Measurements from ENCODE around the gene DNAJB9.
A peak's percentile ranks its signal among the peaks of the same experiment; 100 is the strongest.

DNAJB9 gene

DNA sequence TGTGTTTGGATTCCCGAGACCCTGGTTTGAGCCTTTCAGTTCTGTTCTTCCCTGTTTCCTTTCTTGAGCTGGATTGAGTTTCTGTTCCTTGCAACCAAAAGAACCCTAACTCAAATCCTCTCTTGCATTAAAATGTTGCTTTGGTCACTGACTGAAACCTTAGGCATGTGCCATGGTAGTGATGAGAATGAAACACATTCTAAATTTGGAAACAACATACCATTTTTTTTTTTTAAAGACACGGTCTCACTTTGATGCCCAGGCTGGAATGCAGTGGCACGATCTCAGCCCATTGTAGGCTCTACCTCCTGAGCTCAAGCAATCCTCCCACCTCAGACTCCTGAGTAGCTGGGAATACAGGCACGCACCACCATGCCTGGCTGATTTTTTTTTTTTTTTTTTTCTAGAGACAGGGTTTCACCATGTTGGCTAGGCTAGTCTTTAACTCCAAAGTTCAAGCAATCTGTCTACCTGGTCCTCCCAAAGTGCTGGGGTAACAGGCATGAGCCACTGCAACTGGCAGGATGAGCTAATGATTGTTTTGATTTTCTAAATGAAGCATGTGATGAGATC, 8.5 kb upstream of the DNAJB9 start:
- no peak overlapping the region for H2BK15ac ChIP-seq (ENCODE audit: low read depth, poor library complexity, severe bottlenecking)
- no peak overlapping the region for H3K4ac ChIP-seq (ENCODE audit: low read depth in 1 of 2, low read length in 2 of 2)
- H4K91ac ChIP-seq (ENCODE audit: low read length): peak overlapping the region; percentile 50
- no peak overlapping the region for H2AFZ ChIP-seq (ENCODE audit: low read depth, low read length)
- no peak overlapping the region for H2BK5ac ChIP-seq (ENCODE audit: low read depth, low read length, poor library complexity, severe bottlenecking)
- H3K4me1 ChIP-seq (ENCODE audit: control insufficient read depth, insufficient read depth, low read depth, low read length): peaks cover 2% of the 10 kb centered on the region
- peaks cover 5% of the 10 kb centered on the region for H3K79me1 ChIP-seq (replicated peaks; ENCODE audit: low read length, poor library complexity, severe bottlenecking)
- H2AK5ac ChIP-seq (ENCODE audit: low read length, severe bottlenecking): no peak overlapping the region
- H3K27ac ChIP-seq (ENCODE audit: low read length, poor library complexity, severe bottlenecking): peak overlapping the region; percentile 14
- 90% methylated on average over 4 of the region's 4 CpGs for WGBS
- no peak overlapping the region for H3K14ac ChIP-seq (ENCODE audit: low read length in 2 of 2)
- DNase-seq: peak; percentile 15
- H4K8ac ChIP-seq (ENCODE audit: low read length): no peak overlapping the region
- no peak overlapping the region for H2BK120ac ChIP-seq (ENCODE audit: low read depth, low read length)
- H3K4me2 ChIP-seq (ENCODE audit: low read length, poor library complexity, severe bottlenecking): peak overlapping the region; percentile 22
- peaks cover 13% of the 10 kb centered on the region for H3K9me3 ChIP-seq (ENCODE audit: control insufficient read depth, low read length)
- no peak overlapping the region for H3K23ac ChIP-seq (ENCODE audit: low read length in 2 of 2)
- H3K36me3 ChIP-seq (ENCODE audit: control insufficient read depth in 1 of 2, insufficient read depth in 2 of 2, low read depth in 1 of 2, low read length in 2 of 2): peaks cover 2 to 21% of the 10 kb centered on the region in 2 experiments
- H3K9ac ChIP-seq (ENCODE audit: low read length): no peak overlapping the region
- no peak overlapping the region for H2BK12ac ChIP-seq (ENCODE audit: low read length in 2 of 2)
- no peaks in the 10 kb centered on the region for H3K27me3 ChIP-seq (ENCODE audit: control insufficient read depth in 1 of 2, insufficient read depth in 1 of 2, low read length in 2 of 2)
- no peak overlapping the region for H3K4me3 ChIP-seq (ENCODE audit: insufficient read depth in 1 of 2, low read depth in 1 of 2, low read length in 2 of 2)
- H3K18ac ChIP-seq (ENCODE audit: low read depth in 1 of 2, low read length in 2 of 2): no peak overlapping the region

DNA sequence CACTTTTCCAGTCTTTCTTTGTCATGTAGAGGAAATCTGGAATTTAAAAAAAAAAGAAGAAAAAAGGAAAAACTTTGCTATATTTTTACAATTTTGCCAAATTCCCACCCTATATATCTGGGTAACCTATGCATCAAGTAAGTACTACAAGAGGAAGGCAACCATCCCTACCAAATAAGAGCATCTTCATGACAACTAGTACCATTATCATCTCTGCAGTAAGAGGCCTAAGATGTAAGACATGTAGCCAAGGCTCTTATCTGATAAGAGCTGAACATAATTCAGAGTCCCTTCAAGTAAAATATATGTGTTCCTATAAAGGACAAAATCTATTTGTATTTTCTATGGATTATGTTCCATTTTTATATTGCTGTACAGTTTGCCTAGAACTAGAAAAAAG, 3.7 kb upstream of the DNAJB9 start:
- H2AFZ ChIP-seq (ENCODE audit: low read depth, low read length): no peak overlapping the region
- no peak overlapping the region for H4K91ac ChIP-seq (ENCODE audit: low read length)
- no peak overlapping the region for H2AK5ac ChIP-seq (ENCODE audit: low read length, severe bottlenecking)
- no peaks in the 10 kb centered on the region for H3K9me3 ChIP-seq (ENCODE audit: control insufficient read depth, low read length)
- H3K27ac ChIP-seq (ENCODE audit: low read length, poor library complexity, severe bottlenecking): no peak overlapping the region
- H3K4me3 ChIP-seq (ENCODE audit: insufficient read depth in 1 of 2, low read depth in 1 of 2, low read length in 2 of 2): no peak overlapping the region
- no peak overlapping the region for H2BK15ac ChIP-seq (ENCODE audit: low read depth, poor library complexity, severe bottlenecking)
- H4K8ac ChIP-seq (ENCODE audit: low read length): no peak overlapping the region
- no peak overlapping the region for H3K4me2 ChIP-seq (ENCODE audit: low read length, poor library complexity, severe bottlenecking)
- no peak overlapping the region for H3K23ac ChIP-seq (ENCODE audit: low read length in 2 of 2)
- H3K14ac ChIP-seq (ENCODE audit: low read length in 2 of 2): no peak overlapping the region
- no peaks in the 10 kb centered on the region for H3K27me3 ChIP-seq (ENCODE audit: control insufficient read depth in 1 of 2, insufficient read depth in 1 of 2, low read length in 2 of 2)
- no peak overlapping the region for H3K4ac ChIP-seq (ENCODE audit: low read depth in 1 of 2, low read length in 2 of 2)
- DNase-seq: no peak
- H2BK12ac ChIP-seq (ENCODE audit: low read length in 2 of 2): no peak overlapping the region
- H3K9ac ChIP-seq (ENCODE audit: low read length): no peak overlapping the region
- H3K18ac ChIP-seq (ENCODE audit: low read depth in 1 of 2, low read length in 2 of 2): no peak overlapping the region
- H3K79me1 ChIP-seq (replicated peaks; ENCODE audit: low read length, poor library complexity, severe bottlenecking): peaks cover 2% of the 10 kb centered on the region
- no peak overlapping the region for H2BK120ac ChIP-seq (ENCODE audit: low read depth, low read length)
- peaks cover 3% of the 10 kb centered on the region for H3K4me1 ChIP-seq (ENCODE audit: control insufficient read depth, insufficient read depth, low read depth, low read length)
- H3K36me3 ChIP-seq (ENCODE audit: control insufficient read depth in 1 of 2, insufficient read depth in 2 of 2, low read depth in 1 of 2, low read length in 2 of 2): peaks cover 0 to 21% of the 10 kb centered on the region in 2 experiments
- H2BK5ac ChIP-seq (ENCODE audit: low read depth, low read length, poor library complexity, severe bottlenecking): no peak overlapping the region

DNA sequence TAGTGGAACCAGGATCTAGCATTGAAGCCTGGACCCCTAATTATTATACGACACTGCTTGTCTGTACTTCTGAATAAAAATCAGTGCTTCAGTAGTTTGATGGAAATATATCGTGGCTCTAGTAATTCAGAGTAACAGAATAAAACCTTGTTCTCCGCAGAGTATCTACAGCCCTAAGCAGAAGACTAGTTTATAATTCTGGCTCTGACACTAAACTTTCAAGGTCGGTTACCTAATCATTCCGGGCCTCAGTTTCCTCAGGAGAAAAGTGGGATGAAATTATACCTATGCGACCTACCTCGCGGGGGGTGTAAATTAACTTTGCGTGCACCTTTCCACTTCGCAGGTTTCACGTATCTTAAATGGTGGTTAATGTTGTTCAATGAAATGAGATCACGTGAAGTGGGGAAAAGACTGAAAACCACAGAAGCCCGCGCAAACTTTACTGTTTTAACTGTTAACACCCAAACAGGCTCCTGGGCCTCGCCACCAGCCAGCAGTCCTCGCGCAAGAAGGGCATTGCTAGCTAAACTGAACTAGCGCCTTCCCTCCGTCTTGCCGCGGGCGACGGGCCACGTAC, 783 bp upstream of the DNAJB9 start:
- Histone ChIP-seq H3K36me3 (ENCODE audit: control insufficient read depth in 1 of 2, insufficient read depth in 2 of 2, low read depth in 1 of 2, low read length in 2 of 2) (peaks cover 0 to 38% of the 10 kb centered on the region in 2 experiments), H3K27me3 (ENCODE audit: control insufficient read depth in 1 of 2, insufficient read depth in 1 of 2, low read length in 2 of 2) (no peaks in the 10 kb centered on the region), H3K4me1 (ENCODE audit: control insufficient read depth, insufficient read depth, low read depth, low read length) (peaks cover 3% of the 10 kb centered on the region), H3K4me2 (ENCODE audit: low read length, poor library complexity, severe bottlenecking) (peak overlapping the region; percentile 75), H2AFZ (ENCODE audit: low read depth, low read length) (peak overlapping the region; percentile 39), H2BK12ac (ENCODE audit: low read length in 2 of 2) (no peak overlapping the region), H3K4ac (ENCODE audit: low read depth in 1 of 2, low read length in 2 of 2) (peak overlapping the region; percentile 55 to 71), H3K9ac (ENCODE audit: low read length) (peak overlapping the region; percentile 99), H2BK120ac (ENCODE audit: low read depth, low read length) (no peak overlapping the region), H3K79me1 (replicated peaks; ENCODE audit: low read length, poor library complexity, severe bottlenecking) (peaks cover 9% of the 10 kb centered on the region), H3K23ac (ENCODE audit: low read length in 2 of 2) (no peak overlapping the region), H3K9me3 (ENCODE audit: control insufficient read depth, low read length) (no peaks in the 10 kb centered on the region), H3K18ac (ENCODE audit: low read depth in 1 of 2, low read length in 2 of 2) (peak overlapping the region; percentile 62 to 77), H4K91ac (ENCODE audit: low read length) (peak overlapping the region; percentile 81), H2BK15ac (ENCODE audit: low read depth, poor library complexity, severe bottlenecking) (no peak overlapping the region), H3K27ac (ENCODE audit: low read length, poor library complexity, severe bottlenecking) (peak overlapping the region; percentile 66), H3K14ac (ENCODE audit: low read length in 2 of 2) (peak overlapping the region in 1 of 2 experiments; percentile 56), H4K8ac (ENCODE audit: low read length) (peak overlapping the region; percentile 92), H2BK5ac (ENCODE audit: low read depth, low read length, poor library complexity, severe bottlenecking) (peak overlapping the region; percentile 3), H3K4me3 (ENCODE audit: insufficient read depth in 1 of 2, low read depth in 1 of 2, low read length in 2 of 2) (peak overlapping the region; percentile 68 to 93), H2AK5ac (ENCODE audit: low read length, severe bottlenecking) (no peak overlapping the region)
- peak; percentile 4 for DNase-seq
- 6% methylated on average over 20 of the region's 24 CpGs for WGBS

DNA sequence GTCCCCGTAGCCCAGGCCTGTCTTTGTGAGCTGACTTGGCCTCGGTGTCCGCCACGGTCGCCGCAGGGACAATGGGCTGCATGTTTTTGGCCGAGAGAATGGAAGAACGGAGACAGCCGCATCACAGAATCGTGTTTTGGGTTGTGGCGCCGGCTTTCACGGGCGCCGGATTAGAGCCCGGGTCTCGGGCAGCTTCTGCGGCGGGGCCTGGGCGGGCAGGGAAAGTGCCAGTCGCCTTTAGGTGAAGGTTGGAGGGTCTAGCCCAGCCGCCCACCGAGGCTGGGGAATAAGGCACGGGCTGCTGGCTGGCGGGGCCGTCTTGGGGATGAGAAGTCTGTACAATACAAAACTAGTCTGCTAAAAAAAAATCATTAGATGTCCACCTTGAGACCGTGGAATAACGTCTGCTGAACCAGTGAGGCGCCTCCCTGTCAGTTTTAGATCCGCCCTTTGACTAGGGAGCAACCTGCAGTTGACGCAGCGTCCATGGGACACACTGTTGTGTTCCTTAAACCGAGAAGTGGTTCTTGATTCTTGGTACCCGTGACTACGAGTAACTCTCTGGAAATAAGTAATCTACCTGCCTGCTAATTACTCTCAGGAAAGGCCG, 577 bp downstream of the DNAJB9 start:
- Histone ChIP-seq H3K27ac (ENCODE audit: low read length, poor library complexity, severe bottlenecking) (peak overlapping the region; percentile 60), H3K27me3 (ENCODE audit: control insufficient read depth in 1 of 2, insufficient read depth in 1 of 2, low read length in 2 of 2) (no peaks in the 10 kb centered on the region), H2BK12ac (ENCODE audit: low read length in 2 of 2) (peak overlapping the region in 1 of 2 experiments; percentile 85), H3K4ac (ENCODE audit: low read depth in 1 of 2, low read length in 2 of 2) (peak overlapping the region; percentile 39 to 83), H3K79me1 (replicated peaks; ENCODE audit: low read length, poor library complexity, severe bottlenecking) (peaks cover 12% of the 10 kb centered on the region), H3K18ac (ENCODE audit: low read depth in 1 of 2, low read length in 2 of 2) (peak overlapping the region; percentile 40 to 90), H2BK120ac (ENCODE audit: low read depth, low read length) (no peak overlapping the region), H3K4me2 (ENCODE audit: low read length, poor library complexity, severe bottlenecking) (peak overlapping the region; percentile 78), H4K8ac (ENCODE audit: low read length) (no peak overlapping the region), H3K4me3 (ENCODE audit: insufficient read depth in 1 of 2, low read depth in 1 of 2, low read length in 2 of 2) (peak overlapping the region; percentile 89 to 93), H4K91ac (ENCODE audit: low read length) (peak overlapping the region; percentile 58), H3K36me3 (ENCODE audit: control insufficient read depth in 1 of 2, insufficient read depth in 2 of 2, low read depth in 1 of 2, low read length in 2 of 2) (peaks cover 0 to 39% of the 10 kb centered on the region in 2 experiments), H2AFZ (ENCODE audit: low read depth, low read length) (peak overlapping the region; percentile 97), H2BK15ac (ENCODE audit: low read depth, poor library complexity, severe bottlenecking) (no peak overlapping the region), H3K14ac (ENCODE audit: low read length in 2 of 2) (peak overlapping the region in 1 of 2 experiments; percentile 91), H3K9me3 (ENCODE audit: control insufficient read depth, low read length) (no peaks in the 10 kb centered on the region), H2BK5ac (ENCODE audit: low read depth, low read length, poor library complexity, severe bottlenecking) (no peak overlapping the region), H3K4me1 (ENCODE audit: control insufficient read depth, insufficient read depth, low read depth, low read length) (peaks cover 3% of the 10 kb centered on the region), H3K23ac (ENCODE audit: low read length in 2 of 2) (peak overlapping the region in 1 of 2 experiments; percentile 90), H2AK5ac (ENCODE audit: low read length, severe bottlenecking) (no peak overlapping the region), H3K9ac (ENCODE audit: low read length) (peak overlapping the region; percentile 99)
- DNase-seq: peak; percentile 65
- WGBS: 0% methylated on average over 29 of the region's 36 CpGs
